NCI-H446 (cell line): Measurements from ENCODE around the gene NOB1.
"Not testable (repeated sequence)": the region's sequence is repeated elsewhere in the genome, so short reads cannot be mapped to it uniquely, and the experiment has no call there.

Experiments used
- DNase-seq, 2 experiments: peaks; one replicate each; lab custom pipeline; 2025; lab: John Stamatoyannopoulos, UW

The NOB1 gene

GRCh38 chr16:69761983-69762813 lies 7.5 kb upstream of the NOB1 start, which contains the start of gene WWP2:
TSS of gene WWP2 (plus strand) at chr16:69762332. CDS start at chr16:69787011, 24,679 bp downstream.
- peak in 1 of 2 experiments; percentile 73 for DNase-seq

GRCh38 chr16:69757375-69757774 lies 2.6 kb upstream of the NOB1 start:
- not testable (repeated sequence) for DNase-seq

DNA sequence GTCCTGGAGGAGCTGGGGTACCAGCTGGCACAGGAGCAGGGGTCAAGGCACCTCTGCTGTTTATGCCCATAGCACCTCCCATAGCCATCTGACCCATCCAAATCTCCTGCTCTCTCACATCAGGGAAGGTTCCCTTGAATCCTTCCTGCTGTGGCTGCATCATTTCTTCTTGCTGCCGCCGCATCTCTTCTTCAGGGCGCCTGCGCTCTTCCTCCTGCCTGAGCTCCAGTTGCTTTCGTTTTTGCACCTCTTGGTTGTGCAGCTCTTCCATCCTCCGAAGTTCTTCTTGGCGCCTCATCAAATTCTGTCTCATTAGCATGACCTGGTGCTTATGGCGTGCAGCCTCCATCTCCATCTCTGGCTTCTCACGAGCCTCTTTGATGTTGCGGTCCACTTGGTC lies 2.0 kb upstream of the NOB1 start:
- no peak for DNase-seq

DNA sequence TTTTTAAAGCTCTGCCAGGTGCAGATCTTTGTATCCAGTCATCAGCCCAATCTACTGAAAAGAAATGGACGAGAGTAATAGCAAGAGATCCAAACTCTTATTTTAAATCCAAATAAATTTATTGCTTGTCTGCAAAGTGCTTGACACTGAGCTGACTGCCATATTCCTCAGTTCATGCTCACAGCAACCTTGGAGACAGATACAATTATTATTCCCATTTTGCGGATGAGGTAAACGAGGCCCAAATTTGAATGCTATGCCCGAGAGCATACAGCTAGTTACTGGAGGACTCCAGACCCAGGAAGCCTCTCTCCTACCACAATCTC lies 620 bp downstream of the NOB1 start:
- DNase-seq, result no peak

GRCh38 chr16:69748694-69749345 lies 5.9 kb downstream of the NOB1 start:
- DNase-seq, result no peak

GRCh38 chr16:69747115-69747514 lies 7.6 kb downstream of the NOB1 start:
- DNase-seq, result no peak

- no peak for DNase-seq
Observed at GRCh38 chr16:69745959-69746358, 8.8 kb downstream of the NOB1 start.

DNA sequence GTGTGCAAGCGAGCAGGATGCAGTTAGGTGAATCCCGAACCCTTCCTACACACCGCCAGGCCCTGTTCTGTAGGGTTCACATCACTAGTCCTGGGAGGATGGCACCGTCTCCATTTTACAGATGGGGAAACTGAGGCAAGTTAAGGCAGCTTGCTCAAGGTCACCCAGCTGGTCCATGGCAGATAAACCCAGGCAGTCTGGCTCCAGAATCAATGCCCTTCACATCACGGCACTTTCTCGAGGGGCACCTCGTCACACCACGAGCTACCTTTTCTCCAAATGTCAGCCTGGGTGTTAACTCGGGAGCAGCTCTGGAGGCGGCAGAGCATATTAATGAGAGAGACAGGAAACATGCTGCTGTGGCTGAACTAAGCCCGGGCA lies 9.5 kb downstream of the NOB1 start:
- DNase-seq, result no peak

DNA sequence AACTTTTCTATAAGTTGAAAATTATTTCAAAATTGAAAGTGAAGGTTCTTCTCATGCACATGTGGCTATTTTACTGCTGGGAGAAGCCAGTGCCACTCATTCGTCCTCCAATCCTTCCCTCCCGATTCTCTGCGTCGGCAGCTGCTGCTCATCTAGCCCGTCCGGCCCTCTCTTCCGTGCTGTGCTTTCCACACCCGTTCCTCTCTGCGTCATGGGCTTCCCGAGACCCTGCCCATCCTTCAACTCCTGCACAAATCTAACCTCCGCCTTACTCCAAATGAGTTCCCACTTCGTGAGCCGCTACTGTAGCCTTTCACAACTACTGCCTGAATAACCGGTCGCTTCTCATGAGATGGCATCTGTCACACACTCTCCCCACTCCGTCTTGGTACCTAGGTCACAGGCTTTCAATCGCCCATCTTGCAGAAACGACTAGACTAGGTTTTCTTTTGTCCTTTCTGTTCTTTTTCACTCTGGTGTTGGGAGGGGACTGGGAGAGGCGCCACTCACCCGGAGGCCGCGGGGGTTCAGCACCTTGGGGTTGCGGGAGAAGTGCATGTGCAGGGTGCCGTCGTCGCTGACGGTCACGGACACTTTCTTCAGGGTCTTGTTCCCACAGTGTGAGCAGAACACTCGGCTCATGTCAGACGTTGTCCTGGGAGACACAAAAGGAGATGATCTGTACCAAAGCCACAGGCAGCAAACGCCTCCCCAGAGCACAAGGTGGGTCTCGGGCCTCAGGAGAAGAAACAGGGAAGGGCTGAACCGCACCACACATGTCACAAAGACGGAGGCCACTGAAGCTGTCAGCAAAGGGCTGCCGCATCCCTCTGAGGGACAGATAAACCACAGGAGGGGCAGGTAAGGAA lies 10.1 kb downstream of the NOB1 start:
- DNase-seq, result no peak

DNA sequence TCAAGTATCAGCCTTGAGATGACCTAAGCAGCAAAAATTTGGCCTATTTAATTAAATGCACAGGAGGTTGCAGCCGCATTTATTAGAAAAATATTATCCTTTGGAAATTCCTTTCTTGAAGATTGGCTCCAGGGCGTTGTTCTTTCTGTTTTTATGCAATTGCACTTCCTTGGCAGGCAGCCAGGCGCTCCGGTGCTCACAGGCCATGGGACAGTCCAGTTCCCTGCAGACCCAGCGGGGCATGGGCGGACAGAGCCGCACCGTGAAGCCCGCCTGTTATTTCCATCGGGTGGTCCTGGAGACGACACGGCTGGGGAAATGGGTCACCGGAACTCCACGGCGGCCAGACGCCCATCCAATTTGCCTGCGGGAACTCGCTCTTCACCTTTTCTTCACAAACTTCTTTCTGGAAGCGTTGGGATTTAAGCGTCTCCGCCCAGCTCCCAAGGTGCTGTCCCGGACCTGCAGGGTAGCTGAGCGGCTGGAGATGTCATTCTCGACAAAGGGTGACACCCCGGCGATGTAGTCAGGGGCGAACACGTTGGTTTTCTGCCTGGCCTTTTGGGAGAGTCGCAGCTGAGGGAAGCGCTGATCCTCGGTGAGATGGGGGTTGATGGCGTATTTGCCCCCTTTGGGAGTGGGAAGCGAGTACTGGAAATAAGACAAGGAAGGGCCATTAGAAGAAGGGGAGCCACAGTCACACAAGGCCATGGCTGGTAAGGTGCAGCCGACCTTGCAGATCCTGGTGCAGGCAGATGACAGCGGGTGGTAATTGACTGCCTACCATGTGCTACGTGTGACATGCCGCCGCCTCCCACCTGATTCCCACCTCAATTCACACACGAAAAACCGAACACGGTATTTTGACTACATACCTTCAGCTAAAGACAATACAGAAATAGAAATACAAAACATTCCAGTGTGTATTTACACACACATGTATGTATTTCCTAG lies 12.5 kb downstream of the NOB1 start:
- no peak for DNase-seq

DNA sequence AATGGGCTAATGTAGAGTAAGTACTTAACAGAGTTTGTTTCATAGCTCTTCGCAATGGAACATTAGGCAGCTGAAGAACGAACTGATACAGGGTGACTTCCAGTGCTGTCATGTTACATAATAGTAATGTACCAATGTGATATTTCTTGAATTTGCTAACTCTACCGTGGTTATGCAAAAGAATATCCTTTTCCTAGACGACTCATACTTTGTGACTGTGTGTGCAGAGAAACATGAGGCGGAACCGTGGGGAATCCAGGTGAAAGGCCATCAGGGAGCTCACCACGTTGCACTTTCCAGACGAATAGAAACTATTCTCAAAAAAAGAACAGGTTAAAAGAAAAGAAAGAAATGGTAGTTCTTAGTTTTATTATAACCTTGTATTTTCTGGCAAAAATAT lies 13.2 kb downstream of the NOB1 start:
- DNase-seq, result no peak

DNA sequence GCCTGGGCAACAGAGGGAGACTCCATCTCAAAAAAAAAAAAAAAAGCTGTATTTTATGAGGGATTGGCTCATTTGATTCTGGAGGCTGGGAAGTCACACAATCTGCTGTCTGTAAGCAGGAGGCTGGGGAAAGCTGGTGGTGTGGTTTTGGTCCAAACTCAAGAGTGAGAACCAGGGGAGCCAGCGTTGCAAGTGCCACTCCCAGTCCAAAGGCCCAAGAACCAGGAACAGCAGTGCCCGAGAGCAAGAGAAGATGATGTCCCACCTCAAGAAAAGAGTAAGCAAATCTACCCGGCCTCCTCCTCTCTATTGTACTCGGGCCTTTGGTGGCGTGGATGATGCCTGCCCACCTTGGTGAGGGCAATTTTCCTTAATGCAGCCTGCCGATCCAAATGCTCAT lies 22.6 kb downstream of the NOB1 start:
- DNase-seq, result no peak

DNA sequence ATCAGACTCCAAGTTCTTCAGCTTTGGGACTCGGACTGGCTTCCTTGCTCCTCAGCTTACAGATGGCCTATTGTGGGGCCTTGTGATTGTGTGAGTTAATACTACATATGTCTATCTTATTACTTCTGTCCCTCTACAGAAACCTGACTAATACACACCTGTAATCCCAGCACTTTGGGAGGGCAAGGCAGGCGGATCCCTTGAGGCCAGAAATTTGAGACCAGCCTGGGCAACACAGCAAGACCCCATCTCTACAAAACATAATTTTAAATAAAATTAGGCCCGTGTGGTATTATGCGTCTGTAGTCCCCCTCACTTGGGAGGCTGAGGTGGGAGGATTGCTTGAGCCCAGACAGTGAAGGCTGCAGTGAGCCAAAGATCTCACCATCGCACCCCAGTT lies 23.4 kb downstream of the NOB1 start:
- not testable (repeated sequence) for DNase-seq

DNA sequence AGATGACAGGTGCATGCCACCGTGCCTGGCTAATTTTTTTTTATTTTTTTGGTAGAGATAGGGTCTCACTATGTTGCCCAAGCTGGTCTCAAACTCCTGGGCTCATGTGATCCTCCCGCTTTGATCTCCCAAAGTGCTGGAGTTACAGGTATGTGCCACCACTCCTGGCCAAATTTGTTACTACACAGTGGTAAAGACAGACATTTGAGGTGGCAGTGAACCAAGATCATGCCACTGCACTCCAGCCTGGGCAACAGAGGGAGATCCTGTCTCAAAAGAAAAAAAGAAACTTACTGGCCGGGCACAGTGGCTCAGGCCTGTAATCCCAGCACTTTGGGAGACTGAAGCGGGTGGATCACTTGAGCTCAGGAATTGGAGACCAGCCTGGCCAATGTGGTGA lies 25.7 kb downstream of the NOB1 start:
- DNase-seq, result not testable (repeated sequence)

DNA sequence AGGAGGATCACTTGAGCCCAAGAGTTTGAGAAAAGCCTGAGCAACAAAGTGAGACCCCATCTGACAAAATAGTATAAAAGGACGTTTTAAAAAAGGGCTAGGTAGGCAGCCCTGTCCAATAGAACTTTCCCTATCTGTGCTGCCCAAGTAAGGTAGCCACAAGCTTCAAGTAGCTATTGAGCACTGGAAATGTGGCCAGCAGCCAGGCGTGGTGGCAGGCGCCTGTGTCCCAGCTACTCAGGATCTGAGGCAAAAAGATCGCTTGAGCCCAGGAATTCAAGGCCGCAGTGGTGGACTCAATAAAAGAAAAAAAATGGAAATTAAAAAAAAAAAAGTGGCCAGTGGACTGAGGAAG lies 26.8 kb downstream of the NOB1 start:
- DNase-seq, result no peak

- peak; percentile 7 to 51 for DNase-seq
Observed at GRCh38 chr16:69726313-69727060, 28.2 kb downstream of the NOB1 start, which contains the start of gene NQO1. TSS of gene NQO1 (minus strand) at chr16:69726560. CDS start at chr16:69726439, 121 bp downstream.

DNA sequence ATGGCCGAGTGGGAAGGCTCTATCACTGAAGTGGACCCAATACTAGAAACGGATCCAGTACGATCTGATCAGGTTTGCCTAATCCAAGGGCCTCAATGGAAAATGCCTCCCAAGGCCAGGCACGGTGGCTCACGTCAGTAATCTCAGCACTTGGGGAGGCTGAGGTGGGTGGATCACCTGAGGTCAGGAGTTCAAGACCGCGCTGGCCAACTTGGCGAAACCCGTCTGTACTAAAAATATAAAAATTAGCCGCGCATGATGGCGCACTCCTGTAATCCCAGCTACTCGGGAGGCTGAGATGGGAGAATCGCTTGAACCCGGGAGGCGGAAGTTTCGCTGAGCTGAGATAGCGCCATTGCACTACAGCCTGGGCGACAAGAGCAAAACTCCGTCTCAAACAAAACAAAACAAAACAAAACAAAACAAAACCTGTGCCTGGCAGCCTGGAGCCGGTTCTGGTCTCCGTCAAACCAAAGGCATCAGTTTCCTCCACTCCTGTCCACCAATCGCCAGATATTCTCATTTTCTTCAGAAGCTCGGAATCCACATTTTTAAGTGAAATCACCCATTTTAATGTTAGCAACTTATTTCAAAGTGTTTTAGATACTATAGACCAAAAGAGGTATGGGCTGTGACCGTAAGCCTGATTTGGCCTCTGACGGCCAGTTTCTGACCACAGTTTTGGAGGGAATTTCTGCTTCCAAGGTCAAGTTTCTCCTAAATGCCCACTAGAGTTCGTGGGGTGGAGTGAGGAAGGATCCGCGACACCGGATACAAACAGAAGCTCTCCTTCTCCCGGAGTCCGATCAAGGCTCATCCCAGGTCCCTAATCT lies 29.0 kb downstream of the NOB1 start:
- DNase-seq, result no peak

DNA sequence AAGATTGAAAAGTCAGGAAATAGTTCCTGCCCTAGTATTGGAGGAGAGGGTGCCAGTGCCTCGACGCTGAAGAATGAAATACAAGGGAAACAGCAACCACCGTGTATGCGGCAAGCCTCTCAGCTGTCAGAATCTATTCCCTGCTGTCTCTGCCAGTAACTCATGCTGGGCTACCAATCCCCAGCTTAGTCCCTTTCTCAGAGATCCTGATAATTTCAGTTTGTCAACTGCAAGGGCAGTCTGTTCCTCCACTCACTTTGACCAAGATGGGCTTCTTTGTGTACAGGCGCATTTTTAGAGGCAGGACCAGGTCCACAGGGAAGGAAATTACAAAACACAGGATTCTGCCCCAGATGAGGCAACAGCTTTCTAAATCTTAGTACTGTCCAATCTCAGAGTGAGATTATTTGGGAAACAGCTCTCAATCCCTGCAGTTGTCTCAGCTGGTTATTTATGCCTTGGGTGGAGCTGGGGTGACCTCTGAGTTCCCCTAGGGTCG lies 29.7 kb downstream of the NOB1 start:
- DNase-seq, result no peak

DNA sequence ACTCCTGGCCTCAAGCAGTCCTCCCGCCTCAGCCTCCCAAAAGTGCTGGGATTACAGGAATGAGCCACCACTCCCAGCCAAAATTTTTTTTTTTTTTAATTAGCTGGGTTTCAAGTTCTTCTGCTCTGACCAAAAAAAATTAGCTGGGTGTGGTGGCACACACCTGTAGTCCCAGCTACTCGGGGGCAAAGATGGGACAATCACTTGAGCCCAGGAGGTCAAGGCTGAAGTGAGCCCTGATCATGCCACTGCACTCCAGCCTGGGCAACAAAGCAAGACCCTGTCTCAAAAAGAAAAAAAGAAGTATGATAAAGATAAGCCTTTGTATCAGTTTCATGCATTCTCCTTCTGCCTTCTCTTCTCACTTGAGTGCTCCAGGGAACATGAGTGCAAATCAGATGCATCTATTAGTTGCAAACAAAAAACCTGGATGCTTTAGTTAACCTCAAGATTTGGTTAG lies 30.3 kb downstream of the NOB1 start:
- DNase-seq, result no peak
